Mesenchymal stem cell (in vitro differentiated cells and primary cell): ENCODE results near the gene MRPS2.
A peak's percentile ranks its signal among the peaks of the same experiment; 100 is the strongest.

ENCODE experiments used
- DNase-seq: peaks from one replicate; pipeline ENCODE4 v3.0.0-alpha.2; 2013
- H2AFZ ChIP-seq: one replicate; pipeline ENCODE4 v1.6.1; 2013; ENCODE audit warnings: low read depth, mild to moderate bottlenecking, control low read depth, inconsistent platforms, low read length, moderate library complexity
- H2AK5ac ChIP-seq: 2 replicates; pipeline ENCODE4 v1.6.1; 2013; ENCODE audit warnings: low read length, moderate library complexity, mild to moderate bottlenecking, inconsistent platforms; ENCODE audit not compliant: severe bottlenecking
- H2BK120ac ChIP-seq: one replicate; pipeline ENCODE4 v1.6.1; 2013; ENCODE audit warnings: low read depth, mild to moderate bottlenecking, inconsistent platforms, low read length, moderate library complexity
- H2BK12ac ChIP-seq, 2 experiments: one replicate each; pipeline ENCODE4 v1.6.1; 2013; ENCODE audit warnings: inconsistent platforms in 2 of 2, low read length in 2 of 2, mild to moderate bottlenecking in 2 of 2, moderate library complexity in 2 of 2, control low read depth in 1 of 2
- H2BK15ac ChIP-seq: one replicate; pipeline ENCODE4 v1.6.1; 2013; ENCODE audit warnings: mild to moderate bottlenecking, low read depth, inconsistent platforms; ENCODE audit not compliant: poor library complexity, severe bottlenecking
- H2BK5ac ChIP-seq: 2 replicates; pipeline ENCODE4 v1.6.1; 2013; ENCODE audit warnings: low read depth, mild to moderate bottlenecking, low read length, control low read depth, inconsistent platforms; ENCODE audit not compliant: poor library complexity, severe bottlenecking
- H3K14ac ChIP-seq, 2 experiments: one replicate each; pipeline ENCODE4 v1.6.1; 2013; ENCODE audit warnings: inconsistent platforms in 2 of 2, low read length in 2 of 2, control low read depth in 1 of 2, mild to moderate bottlenecking in 1 of 2, moderate library complexity in 1 of 2
- H3K18ac ChIP-seq, 2 experiments: one replicate each; pipeline ENCODE4 v1.6.1; 2013; ENCODE audit warnings: inconsistent platforms in 2 of 2, low read length in 2 of 2, control low read depth in 1 of 2, low read depth in 1 of 2, mild to moderate bottlenecking in 1 of 2
- H3K23ac ChIP-seq, 2 experiments: one replicate each; pipeline ENCODE4 v1.6.1; 2013; ENCODE audit warnings: inconsistent platforms in 2 of 2, low read length in 2 of 2, mild to moderate bottlenecking in 2 of 2, moderate library complexity in 2 of 2, control low read depth in 1 of 2
- H3K27ac ChIP-seq: 2 replicates; pipeline ENCODE4 v1.5.1; 2013; ENCODE audit warnings: mild to moderate bottlenecking, moderate library complexity, low read length, control low read depth, inconsistent platforms; ENCODE audit not compliant: poor library complexity, severe bottlenecking
- H3K27me3 ChIP-seq, 2 experiments: 2 replicates each; pipeline versions ENCODE4 v1.6.1 to v1.7.0; 2013; ENCODE audit warnings: low read length in 2 of 2, mild to moderate bottlenecking in 2 of 2, moderate library complexity in 2 of 2, control low read depth in 1 of 2, inconsistent platforms in 1 of 2; ENCODE audit not compliant: control insufficient read depth in 1 of 2, insufficient read depth in 1 of 2
- H3K36me3 ChIP-seq, 2 experiments: 2 replicates each; pipeline versions ENCODE4 v1.6.1 to v1.7.0; 2013; ENCODE audit warnings: low read length in 2 of 2, control low read depth in 1 of 2, inconsistent platforms in 1 of 2, low read depth in 1 of 2, mild to moderate bottlenecking in 1 of 2; ENCODE audit not compliant: insufficient read depth in 2 of 2, control insufficient read depth in 1 of 2
- H3K4ac ChIP-seq, 2 experiments: one replicate each; pipeline ENCODE4 v1.6.1; 2013; ENCODE audit warnings: inconsistent platforms in 2 of 2, low read length in 2 of 2, mild to moderate bottlenecking in 2 of 2, moderate library complexity in 2 of 2, control low read depth in 1 of 2, low read depth in 1 of 2
- H3K4me1 ChIP-seq: 2 replicates; pipeline ENCODE4 v1.6.1; 2013; ENCODE audit warnings: low read depth, low read length, control low read depth; ENCODE audit not compliant: control insufficient read depth, insufficient read depth
- H3K4me2 ChIP-seq: 2 replicates; pipeline ENCODE4 v1.6.1; 2013; ENCODE audit warnings: low read length, mild to moderate bottlenecking, inconsistent platforms; ENCODE audit not compliant: poor library complexity, severe bottlenecking
- H3K4me3 ChIP-seq, 2 experiments: 2 replicates each; pipeline versions ENCODE4 v1.5.1 to v1.7.0; 2013; ENCODE audit warnings: low read length in 2 of 2, mild to moderate bottlenecking in 2 of 2, control low read depth in 1 of 2, low read depth in 1 of 2; ENCODE audit not compliant: insufficient read depth in 1 of 2
- H3K79me1 ChIP-seq: replicated peaks from 2 replicates; pipeline ENCODE4 v1.6.1; 2013; ENCODE audit warnings: mild to moderate bottlenecking, control low read depth, low read length, inconsistent platforms; ENCODE audit not compliant: poor library complexity, severe bottlenecking
- H3K9ac ChIP-seq: 2 replicates; pipeline ENCODE4 v1.7.0; 2013; ENCODE audit warnings: mild to moderate bottlenecking, low read length, moderate library complexity
- H3K9me3 ChIP-seq: 2 replicates; pipeline ENCODE4 v1.7.0; 2013; ENCODE audit warnings: mild to moderate bottlenecking, low read length; ENCODE audit not compliant: control insufficient read depth
- H4K8ac ChIP-seq: one replicate; pipeline ENCODE4 v1.6.1; 2013; ENCODE audit warnings: inconsistent platforms, mild to moderate bottlenecking, low read length, moderate library complexity
- H4K91ac ChIP-seq: one replicate; pipeline ENCODE4 v1.6.1; 2013; ENCODE audit warnings: mild to moderate bottlenecking, low read length, inconsistent platforms
- WGBS: methylation state at CpG from one replicate; pipeline ENCODE4 v1.1.7; 2013; ENCODE audit warnings: mixed read lengths; 5-methylcytosine and 5-hydroxymethylcytosine counted together

MRPS2 gene

GRCh38 chr9:135473972-135474543 lies 26.4 kb upstream of the MRPS2 start:
- H3K79me1 ChIP-seq = peaks cover 15% of the 10 kb centered on the region
- no peak overlapping the region for H3K4me3 ChIP-seq
- H2BK120ac ChIP-seq = no peak overlapping the region
- H3K27ac ChIP-seq = no peak overlapping the region
- H3K27me3 ChIP-seq = no peaks in the 10 kb centered on the region
- H3K9ac ChIP-seq = no peak overlapping the region
- DNase-seq = no peak
- no peak overlapping the region for H3K14ac ChIP-seq
- 92% methylated on average over 12 of the region's 12 CpGs for WGBS
- H2BK15ac ChIP-seq = no peak overlapping the region
- H4K8ac ChIP-seq = no peak overlapping the region
- H3K36me3 ChIP-seq = peaks cover 0 to 3% of the 10 kb centered on the region in 2 experiments
- no peak overlapping the region for H2BK5ac ChIP-seq
- H3K4me2 ChIP-seq = no peak overlapping the region
- H3K18ac ChIP-seq = no peak overlapping the region
- H2BK12ac ChIP-seq = no peak overlapping the region
- peaks cover 10% of the 10 kb centered on the region for H3K4me1 ChIP-seq
- H4K91ac ChIP-seq = no peak overlapping the region
- H3K9me3 ChIP-seq = no peaks in the 10 kb centered on the region
- no peak overlapping the region for H3K4ac ChIP-seq
- no peak overlapping the region for H2AFZ ChIP-seq
- no peak overlapping the region for H3K23ac ChIP-seq
- no peak overlapping the region for H2AK5ac ChIP-seq

GRCh38 chr9:135474915-135475314 lies 25.6 kb upstream of the MRPS2 start:
- no peak overlapping the region for H2AK5ac ChIP-seq
- no peak overlapping the region for H2BK5ac ChIP-seq
- no peak overlapping the region for H2AFZ ChIP-seq
- no peak overlapping the region for H3K4ac ChIP-seq
- peaks cover 0 to 3% of the 10 kb centered on the region in 2 experiments for H3K36me3 ChIP-seq
- H3K27me3 ChIP-seq = no peaks in the 10 kb centered on the region
- no peak overlapping the region for H3K9ac ChIP-seq
- no peak overlapping the region for H4K8ac ChIP-seq
- no peak overlapping the region for H3K14ac ChIP-seq
- H3K4me3 ChIP-seq = no peak overlapping the region
- H2BK15ac ChIP-seq = no peak overlapping the region
- peak; percentile 22 for DNase-seq
- H3K23ac ChIP-seq = no peak overlapping the region
- H3K9me3 ChIP-seq = no peaks in the 10 kb centered on the region
- WGBS = 59% methylated on average over 7 of the region's 12 CpGs
- no peak overlapping the region for H2BK12ac ChIP-seq
- H4K91ac ChIP-seq = no peak overlapping the region
- H3K4me2 ChIP-seq = no peak overlapping the region
- no peak overlapping the region for H3K18ac ChIP-seq
- H3K4me1 ChIP-seq = peaks cover 10% of the 10 kb centered on the region
- H3K27ac ChIP-seq = no peak overlapping the region
- H2BK120ac ChIP-seq = no peak overlapping the region
- peaks cover 15% of the 10 kb centered on the region for H3K79me1 ChIP-seq

- H4K8ac ChIP-seq = no peak overlapping the region
- H4K91ac ChIP-seq = no peak overlapping the region
- H3K27ac ChIP-seq = no peak overlapping the region
- peaks cover 0 to 3% of the 10 kb centered on the region in 2 experiments for H3K36me3 ChIP-seq
- H3K4me1 ChIP-seq = peaks cover 17% of the 10 kb centered on the region
- no peak overlapping the region for H2AK5ac ChIP-seq
- no peak overlapping the region for H2BK5ac ChIP-seq
- DNase-seq = peak; percentile 43
- H3K27me3 ChIP-seq = no peaks in the 10 kb centered on the region
- WGBS = 86% methylated on average over 10 of the region's 10 CpGs
- peaks cover 22% of the 10 kb centered on the region for H3K79me1 ChIP-seq
- no peak overlapping the region for H2BK15ac ChIP-seq
- no peak overlapping the region for H3K4me3 ChIP-seq
- H3K4ac ChIP-seq = no peak overlapping the region
- H3K9ac ChIP-seq = no peak overlapping the region
- H2AFZ ChIP-seq = no peak overlapping the region
- no peak overlapping the region for H3K23ac ChIP-seq
- H2BK12ac ChIP-seq = no peak overlapping the region
- no peak overlapping the region for H2BK120ac ChIP-seq
- no peak overlapping the region for H3K14ac ChIP-seq
- H3K4me2 ChIP-seq = no peak overlapping the region
- no peaks in the 10 kb centered on the region for H3K9me3 ChIP-seq
- no peak overlapping the region for H3K18ac ChIP-seq
Measured at GRCh38 chr9:135476561-135477355, 23.7 kb upstream of the MRPS2 start.

- Histone ChIP-seq H3K79me1 (peaks cover 28% of the 10 kb centered on the region), H2BK15ac (no peak overlapping the region), H3K36me3 (peaks cover under 1 to 4% of the 10 kb centered on the region in 2 experiments), H3K18ac (no peak overlapping the region), H3K14ac (no peak overlapping the region), H2BK120ac (no peak overlapping the region), H2BK5ac (no peak overlapping the region), H3K9me3 (no peaks in the 10 kb centered on the region), H3K27ac (no peak overlapping the region), H4K8ac (no peak overlapping the region), H3K9ac (peak overlapping the region; percentile 30), H3K23ac (peak overlapping the region in 1 of 2 experiments; percentile 68), H3K4me1 (peaks cover 17% of the 10 kb centered on the region), H3K27me3 (no peaks in the 10 kb centered on the region), H2AFZ (no peak overlapping the region), H3K4me2 (no peak overlapping the region), H3K4me3 (peak overlapping the region in 1 of 2 experiments; percentile 72), H3K4ac (no peak overlapping the region), H2AK5ac (no peak overlapping the region), H4K91ac (no peak overlapping the region), H2BK12ac (peak overlapping the region in 1 of 2 experiments; percentile 38)
- DNase-seq = no peak
- 93% methylated on average over 9 of the region's 10 CpGs for WGBS
Measured at GRCh38 chr9:135478191-135478590, 22.3 kb upstream of the MRPS2 start.
